Muscle layer of duodenum (tissue), 2 donors: ENCODE results near the gene SNX21.
A peak's percentile ranks its signal among the peaks of the same experiment; 100 is the strongest.
"Not testable (repeated sequence)": the region's sequence is repeated elsewhere in the genome, so short reads cannot be mapped to it uniquely, and the experiment has no call there.

Source experiments
- H3K27ac ChIP-seq: one replicate; pipeline ENCODE4 v1.7.0; 2013; ENCODE audit warnings: mild to moderate bottlenecking, low read length
- H3K27me3 ChIP-seq: one replicate; pipeline ENCODE4 v1.7.0; 2013; ENCODE audit warnings: low read depth, mild to moderate bottlenecking, control low read depth, low read length
- H3K36me3 ChIP-seq, 2 donors: one replicate each; pipeline ENCODE4 v1.7.0; 2013; ENCODE audit warnings: low read length in 2 of 2, control low read depth in 1 of 2, mild to moderate bottlenecking in 1 of 2; ENCODE audit not compliant: insufficient read depth in 2 of 2, control insufficient read depth in 1 of 2
- H3K4me1 ChIP-seq, 2 donors: one replicate each; pipeline ENCODE4 v1.7.0; 2013; ENCODE audit warnings: low read length in 2 of 2, mild to moderate bottlenecking in 2 of 2, control low read depth in 1 of 2, moderate library complexity in 1 of 2; ENCODE audit not compliant: insufficient read depth in 2 of 2, control insufficient read depth in 1 of 2
- H3K4me3 ChIP-seq, 2 donors: one replicate each; pipeline ENCODE4 v1.7.0; 2013; ENCODE audit warnings: low read length in 2 of 2, low read depth in 1 of 2, mild to moderate bottlenecking in 1 of 2
- H3K9me3 ChIP-seq, 2 donors: one replicate each; pipeline ENCODE4 v1.7.0; 2013; ENCODE audit warnings: low read length in 2 of 2, control low read depth in 1 of 2, mild to moderate bottlenecking in 1 of 2; ENCODE audit not compliant: control insufficient read depth in 1 of 2
- donor health status: healthy.

Gene SNX21

DNA sequence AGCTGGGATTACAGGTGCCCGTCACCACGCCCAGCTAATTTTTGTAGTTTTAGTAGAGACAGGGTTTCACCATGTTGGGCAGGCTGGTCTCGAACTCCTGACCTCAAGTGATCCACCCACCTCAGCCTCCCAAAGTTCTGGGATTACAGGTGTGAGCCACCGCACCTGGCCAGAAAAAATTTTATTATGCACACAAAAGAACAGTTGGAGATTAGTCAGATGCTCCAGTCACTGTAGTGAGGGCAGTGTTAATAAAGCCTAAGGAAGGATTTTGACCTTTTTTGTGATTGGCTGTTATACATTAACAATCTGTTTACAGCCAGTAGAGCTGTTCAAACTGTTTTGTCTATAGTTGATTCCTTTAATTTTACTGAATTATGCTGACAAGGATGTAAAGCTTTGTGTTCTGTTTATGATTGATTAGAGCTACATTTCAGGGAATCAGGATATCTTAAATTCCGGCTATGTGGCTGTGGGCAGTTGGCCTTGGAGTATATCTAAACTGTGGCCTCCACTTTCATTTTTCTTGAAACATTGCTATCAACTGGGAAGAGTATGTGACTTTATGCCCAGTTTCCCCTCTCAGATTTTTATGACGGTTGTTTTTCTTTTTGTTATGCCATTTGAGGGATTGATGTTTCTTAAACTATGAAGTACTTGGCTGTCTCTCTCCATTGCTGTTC, 33.7 kb downstream of the SNX21 start:
- no peaks in the 10 kb centered on the region for H3K9me3 ChIP-seq
- H3K27ac ChIP-seq: peak overlapping the region; percentile 67
- H3K4me3 ChIP-seq: no peak overlapping the region
- H3K4me1 ChIP-seq: no peaks in the 10 kb centered on the region
- H3K36me3 ChIP-seq: no peaks in the 10 kb centered on the region
- H3K27me3 ChIP-seq: no peaks in the 10 kb centered on the region

DNA sequence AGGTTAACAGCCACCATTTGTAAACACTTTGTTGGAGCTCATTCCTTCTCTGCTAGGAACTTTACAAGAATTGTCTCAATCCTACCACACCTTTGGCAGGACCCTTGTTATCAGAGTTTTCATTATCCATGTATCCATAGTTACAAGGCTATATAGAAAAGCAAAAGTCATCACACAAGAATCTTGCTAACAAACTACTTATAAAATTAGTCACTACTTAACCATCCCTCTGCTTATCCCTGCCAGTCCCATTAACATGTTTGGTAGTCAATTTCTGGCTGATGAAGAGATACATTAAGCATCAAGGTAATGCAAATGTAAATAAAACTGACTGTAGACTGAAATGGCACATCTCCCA, 34.2 kb downstream of the SNX21 start:
- Histone ChIP-seq H3K27me3 (no peaks in the 10 kb centered on the region), H3K4me1 (no peaks in the 10 kb centered on the region), H3K27ac (peak overlapping the region; percentile 67), H3K4me3 (no peak overlapping the region), H3K9me3 (no peaks in the 10 kb centered on the region), H3K36me3 (peaks cover 0 to 5% of the 10 kb centered on the region in 2 donors)

DNA sequence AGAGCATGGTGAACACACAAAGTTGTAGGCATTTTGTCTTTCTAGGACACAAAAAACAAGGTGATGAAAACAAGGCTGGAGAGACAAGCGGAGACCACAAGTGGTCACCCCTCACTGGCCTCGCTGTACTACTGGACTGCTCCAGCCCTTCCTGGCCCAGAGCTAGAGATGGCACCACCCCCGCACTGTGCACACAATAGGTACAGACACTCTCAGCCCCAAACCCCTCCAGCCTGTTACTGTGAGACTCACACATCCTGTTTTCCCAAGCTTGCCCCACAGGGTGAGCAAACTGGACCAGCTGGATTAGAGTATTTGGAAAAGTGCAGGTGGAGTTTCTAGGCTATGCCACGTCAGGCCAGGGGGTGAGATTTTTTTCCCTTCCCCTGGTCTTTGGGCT, 39.0 kb downstream of the SNX21 start:
- Histone ChIP-seq H3K9me3 (no peaks in the 10 kb centered on the region), H3K27me3 (no peaks in the 10 kb centered on the region), H3K27ac (no peak overlapping the region), H3K36me3 (peaks cover 9 to 16% of the 10 kb centered on the region in 2 donors), H3K4me1 (no peaks in the 10 kb centered on the region), H3K4me3 (no peak overlapping the region)

DNA sequence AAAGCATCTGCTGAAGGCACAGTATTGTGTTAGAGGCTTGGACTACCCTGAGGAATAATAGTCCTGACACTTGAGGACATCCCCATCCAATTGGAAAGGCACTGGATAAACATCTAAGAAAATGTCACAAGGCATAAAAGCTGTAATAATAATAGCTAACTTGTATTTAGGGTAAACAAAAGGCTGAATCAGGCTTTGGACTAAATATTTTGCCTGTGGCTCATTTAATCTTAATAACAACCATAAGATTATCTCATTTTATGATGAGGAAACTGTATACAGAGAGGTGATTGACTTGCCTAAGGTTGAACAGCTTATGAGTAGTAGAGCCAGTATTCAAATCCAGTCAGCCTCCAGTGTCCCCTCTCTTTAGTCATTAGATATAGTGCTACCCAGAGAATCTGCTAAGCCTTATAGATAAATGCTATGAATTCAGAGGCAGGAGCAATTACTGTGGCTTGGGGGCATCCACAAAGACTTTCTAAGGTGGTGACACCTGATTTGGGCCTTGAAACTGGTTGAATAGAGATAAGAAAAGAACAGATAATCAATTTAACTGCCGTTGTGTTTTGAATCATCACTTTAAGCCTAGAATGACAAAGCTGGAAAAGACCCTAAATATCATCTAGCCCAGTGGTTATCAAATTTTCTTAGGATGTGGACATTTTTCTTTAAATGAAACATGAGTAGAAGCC, 40.0 kb downstream of the SNX21 start:
- no peak overlapping the region for H3K4me3 ChIP-seq
- H3K27ac ChIP-seq: no peak overlapping the region
- no peaks in the 10 kb centered on the region for H3K9me3 ChIP-seq
- no peaks in the 10 kb centered on the region for H3K4me1 ChIP-seq
- no peaks in the 10 kb centered on the region for H3K27me3 ChIP-seq
- H3K36me3 ChIP-seq: peaks cover 18 to 25% of the 10 kb centered on the region in 2 donors

DNA sequence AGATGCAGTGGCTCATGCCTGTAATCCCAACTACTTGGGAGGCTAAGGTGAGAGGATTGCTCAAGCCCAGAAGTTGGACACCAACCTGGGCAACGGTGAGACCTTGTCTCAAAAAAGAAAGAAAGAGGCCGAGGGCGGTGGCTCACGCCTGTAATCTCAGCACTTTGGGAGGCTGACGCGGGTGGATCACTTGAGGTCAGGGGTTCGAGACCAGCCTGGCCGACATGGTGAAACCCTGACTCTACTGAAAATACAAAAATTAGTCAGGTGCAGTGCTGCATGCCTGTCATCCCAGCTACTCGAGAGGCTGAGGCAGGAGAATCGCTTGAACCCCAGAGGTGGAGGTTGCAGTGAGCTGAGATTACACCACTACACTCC, 40.5 kb downstream of the SNX21 start:
- not testable (repeated sequence) for H3K27ac ChIP-seq, H3K27me3 ChIP-seq, H3K4me3 ChIP-seq, H3K9me3 ChIP-seq, H3K4me1 ChIP-seq
- peaks cover 19 to 27% of the 10 kb centered on the region in 2 donors for H3K36me3 ChIP-seq

DNA sequence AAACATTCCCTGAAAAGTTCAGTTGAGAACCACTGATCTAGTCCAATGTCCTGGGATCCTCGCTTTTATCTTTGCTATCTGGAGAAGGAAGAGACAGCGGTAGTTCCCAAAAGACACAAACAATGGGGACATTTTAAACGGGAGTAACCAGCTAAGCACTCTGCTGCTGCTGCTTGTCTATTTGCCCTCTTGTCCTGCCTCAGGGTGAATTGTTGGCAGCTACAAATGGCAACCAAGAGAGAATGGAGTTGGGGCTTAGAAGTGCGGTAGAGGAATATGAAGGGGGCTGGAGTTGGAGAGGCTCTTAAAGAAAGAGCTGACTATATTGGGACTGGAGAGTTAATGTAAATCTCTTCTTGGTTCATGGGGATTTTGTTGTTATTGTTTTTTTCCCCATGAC, 41.0 kb downstream of the SNX21 start:
- Histone ChIP-seq H3K4me1 (no peaks in the 10 kb centered on the region), H3K27me3 (no peaks in the 10 kb centered on the region)

DNA sequence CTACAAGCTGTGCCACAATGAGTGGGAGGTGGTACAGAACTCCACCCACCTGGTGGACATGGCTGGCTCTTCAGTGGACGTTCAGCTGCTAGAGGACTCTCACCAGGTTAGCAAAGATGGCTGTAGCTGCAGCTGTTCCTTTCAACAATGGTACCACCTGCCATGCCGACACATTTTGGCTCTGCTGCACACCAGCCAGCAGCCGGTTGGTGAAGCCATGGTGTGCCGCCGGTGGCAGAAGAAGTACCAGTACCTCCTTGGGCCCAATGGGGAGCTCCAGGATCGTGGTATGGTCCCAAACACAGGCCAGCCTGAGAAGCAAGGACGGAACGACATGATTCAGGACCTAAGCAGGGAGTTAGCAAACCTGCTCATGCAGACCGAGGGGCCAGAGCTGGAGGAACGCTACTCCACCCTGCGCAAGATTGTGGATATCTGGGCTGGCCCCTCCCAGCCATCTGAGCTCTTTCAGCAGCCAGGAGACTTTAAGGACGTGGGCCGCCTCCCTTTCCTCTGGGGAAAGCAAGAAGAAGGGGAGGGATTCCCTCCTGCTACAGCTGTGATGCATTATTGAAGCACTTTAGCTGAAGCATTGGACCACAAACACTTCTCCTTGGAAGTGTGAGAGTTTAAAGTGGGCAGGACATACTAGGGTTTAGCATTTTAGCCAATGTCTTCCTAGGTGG, 44.6 kb downstream of the SNX21 start:
- Histone ChIP-seq H3K27ac (no peak overlapping the region), H3K27me3 (no peaks in the 10 kb centered on the region), H3K36me3 (peaks cover 25 to 34% of the 10 kb centered on the region in 2 donors), H3K4me1 (peaks cover 0 to 22% of the 10 kb centered on the region in 2 donors), H3K4me3 (no peak overlapping the region), H3K9me3 (no peaks in the 10 kb centered on the region)

More for the DNA sequence above, 41.0 kb downstream of the SNX21 start:
- Histone ChIP-seq H3K4me3 (no peak overlapping the region), H3K9me3 (no peaks in the 10 kb centered on the region), H3K36me3 (peaks cover 19 to 27% of the 10 kb centered on the region in 2 donors), H3K27ac (no peak overlapping the region)

DNA sequence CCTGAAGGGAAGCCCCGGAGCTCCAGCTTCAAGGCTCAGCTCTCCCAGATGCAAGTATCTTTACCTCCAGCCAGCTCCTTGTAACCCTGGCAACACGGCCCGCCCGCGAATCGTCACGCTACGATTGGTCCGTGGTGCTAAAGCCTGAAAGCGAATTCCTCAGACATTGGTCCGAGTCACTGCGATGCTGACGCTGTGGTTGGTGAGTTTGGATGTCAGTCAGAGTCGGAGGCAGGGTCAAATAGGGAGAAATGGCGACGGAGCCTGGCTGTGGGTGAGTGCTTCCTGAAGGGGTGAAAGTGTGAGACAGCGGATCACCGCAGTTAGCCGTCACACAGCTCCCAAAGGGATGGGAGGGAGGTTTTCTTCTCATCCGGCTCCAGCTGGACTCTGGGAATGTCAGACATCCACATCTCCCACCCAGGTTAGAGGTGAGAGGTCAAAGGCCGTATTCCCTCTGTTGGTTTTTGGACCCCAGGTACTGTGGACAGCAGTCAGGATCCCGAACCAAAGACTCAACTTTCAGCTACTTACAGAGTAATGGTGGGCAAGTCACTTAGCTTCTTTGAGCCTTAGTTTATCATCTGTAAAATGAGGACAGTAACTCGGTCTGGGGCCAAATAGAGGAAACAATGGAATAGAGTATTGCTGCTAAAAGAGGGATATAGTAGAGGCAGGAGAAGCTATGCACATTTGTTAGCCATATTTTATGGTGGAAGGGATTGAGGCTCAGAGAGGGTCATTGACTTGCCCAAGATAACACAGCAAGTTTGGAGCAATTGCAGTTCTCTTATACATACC, 47.6 kb downstream of the SNX21 start, which contains the start of gene ZSWIM1:
Gene ZSWIM1 (plus strand): TSS at position 240 of the 801 bp plus-strand sequence. CDS start 1,366 bp downstream, outside the sequence.
- Histone ChIP-seq H3K36me3 (peaks cover 35 to 52% of the 10 kb centered on the region in 2 donors), H3K9me3 (no peaks in the 10 kb centered on the region), H3K27ac (peak within 1 kb of the TSS; percentile 92), H3K4me1 (peaks cover 0 to 31% of the 10 kb centered on the region in 2 donors), H3K27me3 (no peaks in the 10 kb centered on the region), H3K4me3 (peak within 1 kb of the TSS; percentile 79 to 85)

DNA sequence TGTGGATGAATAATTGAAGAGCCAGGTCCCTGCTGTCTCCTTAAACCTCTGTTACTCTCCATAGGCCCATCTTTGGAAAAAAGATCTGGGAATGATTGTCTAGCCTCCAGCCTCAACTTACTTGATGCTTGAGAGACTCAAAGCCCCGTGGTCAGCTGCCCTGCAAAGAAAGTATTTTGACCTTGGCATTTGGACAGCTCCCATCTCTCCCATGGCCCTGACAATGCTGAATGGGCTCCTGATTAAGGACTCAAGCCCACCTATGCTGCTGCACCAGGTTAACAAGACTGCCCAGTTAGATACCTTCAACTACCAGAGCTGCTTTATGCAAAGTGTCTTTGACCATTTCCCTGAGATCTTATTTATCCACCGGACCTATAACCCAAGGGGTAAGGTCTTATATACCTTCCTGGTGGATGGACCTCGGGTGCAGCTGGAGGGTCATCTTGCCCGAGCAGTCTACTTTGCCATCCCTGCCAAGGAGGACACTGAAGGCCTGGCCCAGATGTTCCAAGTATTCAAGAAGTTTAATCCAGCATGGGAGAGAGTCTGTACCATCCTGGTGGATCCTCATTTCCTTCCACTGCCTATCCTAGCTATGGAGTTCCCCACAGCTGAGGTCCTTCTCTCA, 49.0 kb downstream of the SNX21 start:
- no peaks in the 10 kb centered on the region for H3K9me3 ChIP-seq
- no peaks in the 10 kb centered on the region for H3K27me3 ChIP-seq
- H3K4me1 ChIP-seq: peaks cover 0 to 31% of the 10 kb centered on the region in 2 donors
- no peak overlapping the region for H3K4me3 ChIP-seq
- H3K36me3 ChIP-seq: peaks cover 29 to 53% of the 10 kb centered on the region in 2 donors
- H3K27ac ChIP-seq: no peak overlapping the region

DNA sequence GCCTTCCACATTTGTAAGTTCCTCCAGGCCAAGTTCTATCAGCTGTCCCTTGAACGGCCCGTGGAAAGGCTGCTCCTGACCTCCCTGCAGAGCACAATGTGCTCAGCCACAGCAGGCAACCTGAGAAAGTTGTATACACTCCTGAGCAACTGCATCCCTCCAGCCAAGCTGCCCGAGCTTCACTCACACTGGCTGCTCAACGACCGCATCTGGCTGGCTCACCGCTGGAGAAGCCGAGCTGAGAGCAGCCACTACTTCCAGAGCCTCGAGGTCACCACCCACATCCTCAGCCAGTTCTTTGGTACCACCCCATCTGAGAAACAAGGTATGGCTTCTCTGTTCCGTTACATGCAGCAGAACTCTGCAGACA, 49.5 kb downstream of the SNX21 start:
- Histone ChIP-seq H3K9me3 (no peaks in the 10 kb centered on the region), H3K36me3 (peaks cover 26 to 50% of the 10 kb centered on the region in 2 donors), H3K27ac (no peak overlapping the region), H3K4me1 (peaks cover 0 to 31% of the 10 kb centered on the region in 2 donors), H3K27me3 (no peaks in the 10 kb centered on the region), H3K4me3 (no peak overlapping the region)
